Thyroid gland (tissue), 4 donors: Measurements from ENCODE around the gene EPM2AIP1.
A peak's percentile ranks its signal among the peaks of the same experiment; 100 is the strongest.

ENCODE experiments used
- POLR2A ChIP-seq, 2 donors: fragments of 450-650 bp; IDR thresholded peaks; one replicate each; pipeline ENCODE4 v1.6.1; 2017; ENCODE audit warnings: antibody characterized with exemption in 2 of 2, mild to moderate bottlenecking in 2 of 2, moderate library complexity in 1 of 2
- TF ChIP-seq, protein P1 (sequence below), 6 experiments: fragments of 200-600 bp in 3 of 6; fragments of 450-650 bp in 3 of 6; sonication (generic) in 3 of 6; IDR thresholded peaks; one replicate each; pipeline ENCODE4 v1.5.1; 2016 to 2019; ENCODE audit warnings: antibody characterized with exemption in 6 of 6, mild to moderate bottlenecking in 2 of 6, inconsistent platforms in 1 of 6, moderate library complexity in 1 of 6

DNA sequence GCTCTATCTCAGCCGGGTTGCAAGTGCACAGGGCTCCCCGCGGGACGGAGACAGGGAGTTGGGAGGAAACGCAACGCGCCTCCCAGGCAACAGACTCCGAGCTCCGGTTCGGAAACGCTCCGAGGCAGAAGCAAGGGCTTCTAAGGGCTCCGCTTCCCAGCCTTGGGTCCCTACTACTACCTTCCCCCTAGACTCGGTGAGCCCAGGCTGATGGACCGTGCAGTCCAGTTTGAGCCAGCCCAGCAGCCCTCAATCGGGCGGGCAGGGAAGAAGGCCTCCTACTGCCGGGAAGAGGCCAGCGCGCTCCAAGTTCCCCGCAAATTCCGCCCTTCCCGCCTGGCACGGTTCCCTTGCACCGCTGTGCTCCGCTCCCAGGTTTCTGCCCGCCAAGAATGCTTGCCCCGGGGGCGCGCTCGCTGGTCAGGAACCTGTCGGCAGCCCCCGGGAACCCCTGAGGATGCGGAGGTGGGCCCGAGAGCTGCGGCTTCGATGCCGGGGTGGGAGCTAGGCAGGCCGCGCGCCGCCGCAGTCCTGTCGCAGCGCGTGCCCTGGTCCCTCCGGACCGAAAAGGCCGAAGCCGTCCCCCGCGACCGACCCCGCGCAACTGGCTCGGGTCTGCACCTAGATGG, 48.8 kb downstream of the EPM2AIP1 start:
- TF ChIP-seq, protein P1, sequence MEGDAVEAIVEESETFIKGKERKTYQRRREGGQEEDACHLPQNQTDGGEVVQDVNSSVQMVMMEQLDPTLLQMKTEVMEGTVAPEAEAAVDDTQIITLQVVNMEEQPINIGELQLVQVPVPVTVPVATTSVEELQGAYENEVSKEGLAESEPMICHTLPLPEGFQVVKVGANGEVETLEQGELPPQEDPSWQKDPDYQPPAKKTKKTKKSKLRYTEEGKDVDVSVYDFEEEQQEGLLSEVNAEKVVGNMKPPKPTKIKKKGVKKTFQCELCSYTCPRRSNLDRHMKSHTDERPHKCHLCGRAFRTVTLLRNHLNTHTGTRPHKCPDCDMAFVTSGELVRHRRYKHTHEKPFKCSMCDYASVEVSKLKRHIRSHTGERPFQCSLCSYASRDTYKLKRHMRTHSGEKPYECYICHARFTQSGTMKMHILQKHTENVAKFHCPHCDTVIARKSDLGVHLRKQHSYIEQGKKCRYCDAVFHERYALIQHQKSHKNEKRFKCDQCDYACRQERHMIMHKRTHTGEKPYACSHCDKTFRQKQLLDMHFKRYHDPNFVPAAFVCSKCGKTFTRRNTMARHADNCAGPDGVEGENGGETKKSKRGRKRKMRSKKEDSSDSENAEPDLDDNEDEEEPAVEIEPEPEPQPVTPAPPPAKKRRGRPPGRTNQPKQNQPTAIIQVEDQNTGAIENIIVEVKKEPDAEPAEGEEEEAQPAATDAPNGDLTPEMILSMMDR (IDR thresholded peaks at IDR 0.05), result peak in 1 of 6 experiments; percentile 10
- no peak for TF ChIP-seq POLR2A (IDR thresholded peaks at IDR 0.05)
